Prostate gland (tissue), 2 donors: Measurements from ENCODE around the gene COPE.

ENCODE experiments used
- POLR2A ChIP-seq: fragments of 450-650 bp; IDR thresholded peaks from one replicate; pipeline ENCODE4 v1.6.1; 2016; ENCODE audit warnings: antibody characterized with exemption, mild to moderate bottlenecking
- TF ChIP-seq, protein P1 (sequence below), 4 experiments: fragments of 200-600 bp in 2 of 4; fragments of 450-650 bp in 2 of 4; sonication (generic) in 2 of 4; IDR thresholded peaks; 1 replicate in 3 of 4; 2 replicates in 1 of 4; pipeline ENCODE4 v1.5.1; 2016 to 2019; ENCODE audit warnings: antibody characterized with exemption in 4 of 4, mild to moderate bottlenecking in 2 of 4, moderate library complexity in 2 of 4

DNA sequence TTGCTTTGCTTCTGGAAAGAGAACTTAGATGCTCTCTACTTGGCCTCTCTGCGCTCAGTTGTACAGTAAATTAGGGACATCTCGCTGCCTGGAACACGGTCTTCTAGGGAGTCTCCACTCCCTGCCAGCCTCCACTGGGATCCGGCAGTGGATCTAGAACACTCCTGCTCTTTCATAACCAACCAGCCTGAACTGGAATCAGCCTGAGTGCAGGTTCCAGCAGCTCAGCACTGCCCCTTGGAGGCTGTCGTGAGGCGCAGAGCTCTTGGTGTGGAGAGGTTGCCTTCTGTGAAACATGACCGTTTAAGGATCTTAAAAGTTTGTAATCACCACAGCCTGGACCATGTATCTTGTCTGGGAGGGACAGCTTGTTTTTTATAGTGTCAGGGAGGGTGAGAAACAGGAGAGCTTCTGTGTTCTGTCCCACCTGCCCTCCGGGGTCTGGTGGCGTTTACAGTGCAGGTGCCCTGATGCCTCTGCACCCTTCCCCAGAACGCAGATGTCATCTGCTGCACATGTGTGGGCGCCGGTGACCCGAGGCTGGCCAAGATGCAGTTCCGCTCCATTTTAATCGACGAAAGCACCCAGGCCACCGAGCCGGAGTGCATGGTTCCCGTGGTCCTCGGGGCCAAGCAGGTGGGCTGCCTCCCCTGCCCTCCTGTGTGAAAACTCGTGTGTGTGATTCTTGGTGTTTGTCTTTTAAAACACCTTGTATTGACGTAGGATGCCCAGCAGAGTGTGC, 62.6 kb downstream of the COPE start:
- TF ChIP-seq, protein P1, sequence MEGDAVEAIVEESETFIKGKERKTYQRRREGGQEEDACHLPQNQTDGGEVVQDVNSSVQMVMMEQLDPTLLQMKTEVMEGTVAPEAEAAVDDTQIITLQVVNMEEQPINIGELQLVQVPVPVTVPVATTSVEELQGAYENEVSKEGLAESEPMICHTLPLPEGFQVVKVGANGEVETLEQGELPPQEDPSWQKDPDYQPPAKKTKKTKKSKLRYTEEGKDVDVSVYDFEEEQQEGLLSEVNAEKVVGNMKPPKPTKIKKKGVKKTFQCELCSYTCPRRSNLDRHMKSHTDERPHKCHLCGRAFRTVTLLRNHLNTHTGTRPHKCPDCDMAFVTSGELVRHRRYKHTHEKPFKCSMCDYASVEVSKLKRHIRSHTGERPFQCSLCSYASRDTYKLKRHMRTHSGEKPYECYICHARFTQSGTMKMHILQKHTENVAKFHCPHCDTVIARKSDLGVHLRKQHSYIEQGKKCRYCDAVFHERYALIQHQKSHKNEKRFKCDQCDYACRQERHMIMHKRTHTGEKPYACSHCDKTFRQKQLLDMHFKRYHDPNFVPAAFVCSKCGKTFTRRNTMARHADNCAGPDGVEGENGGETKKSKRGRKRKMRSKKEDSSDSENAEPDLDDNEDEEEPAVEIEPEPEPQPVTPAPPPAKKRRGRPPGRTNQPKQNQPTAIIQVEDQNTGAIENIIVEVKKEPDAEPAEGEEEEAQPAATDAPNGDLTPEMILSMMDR (IDR thresholded peaks at IDR 0.05): peak in 3 of 4 experiments; percentile 33 to 55 (median 39)
- no peak for TF ChIP-seq POLR2A
